Breast epithelium (tissue), 3 donors: Measurements from ENCODE around the gene CPLANE1.

ENCODE experiments used
- POLR2A ChIP-seq: fragments of 450-650 bp; IDR thresholded peaks from one replicate; pipeline ENCODE4 v1.6.1; 2016; ENCODE audit warnings: antibody characterized with exemption, mild to moderate bottlenecking, moderate library complexity
- POLR2AphosphoS5 ChIP-seq, 3 donors: sonication (generic); formaldehyde crosslinking; IDR thresholded peaks; one replicate each; pipeline ENCODE4 v1.6.1; 2017; ENCODE audit warnings: antibody characterized with exemption in 3 of 3
- TF ChIP-seq, protein P1 (sequence below), 3 donors: fragments of 450-650 bp; IDR thresholded peaks; one replicate each; pipeline ENCODE4 v1.5.1; 2016 to 2017; ENCODE audit warnings: antibody characterized with exemption in 3 of 3, mild to moderate bottlenecking in 3 of 3, moderate library complexity in 3 of 3

DNA sequence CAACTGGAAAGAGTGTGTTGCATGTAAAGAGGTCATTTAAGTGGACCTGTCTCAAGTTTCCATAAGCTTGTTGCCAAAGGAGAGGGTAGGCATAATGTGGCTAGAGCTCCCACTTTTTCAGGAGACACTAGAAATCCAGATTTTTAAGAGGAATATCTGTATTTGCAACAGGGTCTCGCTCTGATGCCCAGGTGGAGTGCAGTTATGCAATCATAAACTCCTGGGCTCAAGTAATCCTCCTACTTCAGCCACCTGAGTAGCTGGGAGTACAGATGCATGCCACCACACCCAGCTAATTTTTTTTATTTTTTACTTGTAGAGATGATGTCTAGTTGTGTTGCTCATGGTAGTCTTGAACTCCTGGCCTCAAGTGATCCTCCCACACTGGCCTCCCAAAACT lies 189.1 kb downstream of the CPLANE1 start:
- TF ChIP-seq POLR2A (no peak), POLR2AphosphoS5 (IDR thresholded peaks at IDR 0.05) (no peak)
- TF ChIP-seq, protein P1, sequence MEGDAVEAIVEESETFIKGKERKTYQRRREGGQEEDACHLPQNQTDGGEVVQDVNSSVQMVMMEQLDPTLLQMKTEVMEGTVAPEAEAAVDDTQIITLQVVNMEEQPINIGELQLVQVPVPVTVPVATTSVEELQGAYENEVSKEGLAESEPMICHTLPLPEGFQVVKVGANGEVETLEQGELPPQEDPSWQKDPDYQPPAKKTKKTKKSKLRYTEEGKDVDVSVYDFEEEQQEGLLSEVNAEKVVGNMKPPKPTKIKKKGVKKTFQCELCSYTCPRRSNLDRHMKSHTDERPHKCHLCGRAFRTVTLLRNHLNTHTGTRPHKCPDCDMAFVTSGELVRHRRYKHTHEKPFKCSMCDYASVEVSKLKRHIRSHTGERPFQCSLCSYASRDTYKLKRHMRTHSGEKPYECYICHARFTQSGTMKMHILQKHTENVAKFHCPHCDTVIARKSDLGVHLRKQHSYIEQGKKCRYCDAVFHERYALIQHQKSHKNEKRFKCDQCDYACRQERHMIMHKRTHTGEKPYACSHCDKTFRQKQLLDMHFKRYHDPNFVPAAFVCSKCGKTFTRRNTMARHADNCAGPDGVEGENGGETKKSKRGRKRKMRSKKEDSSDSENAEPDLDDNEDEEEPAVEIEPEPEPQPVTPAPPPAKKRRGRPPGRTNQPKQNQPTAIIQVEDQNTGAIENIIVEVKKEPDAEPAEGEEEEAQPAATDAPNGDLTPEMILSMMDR (IDR thresholded peaks at IDR 0.05) = no peak
